Activated T-helper 1 cell treated with anti-CD3 and anti-CD28 coated beads, Interleukin-2, amount 50 U/mL, for 16 hours (primary cell): ENCODE measurements around the gene C1orf105.
"Not testable (repeated sequence)": the region's sequence is repeated elsewhere in the genome, so short reads cannot be mapped to it uniquely, and the experiment has no call there.

Experiments used
- DNase-seq, 2 donors: peaks; one replicate each; pipeline ENCODE4 v3.0.0-alpha.2; 2020; ENCODE audit warnings: low read depth in 1 of 2, low spot score in 1 of 2

C1orf105 gene

DNA sequence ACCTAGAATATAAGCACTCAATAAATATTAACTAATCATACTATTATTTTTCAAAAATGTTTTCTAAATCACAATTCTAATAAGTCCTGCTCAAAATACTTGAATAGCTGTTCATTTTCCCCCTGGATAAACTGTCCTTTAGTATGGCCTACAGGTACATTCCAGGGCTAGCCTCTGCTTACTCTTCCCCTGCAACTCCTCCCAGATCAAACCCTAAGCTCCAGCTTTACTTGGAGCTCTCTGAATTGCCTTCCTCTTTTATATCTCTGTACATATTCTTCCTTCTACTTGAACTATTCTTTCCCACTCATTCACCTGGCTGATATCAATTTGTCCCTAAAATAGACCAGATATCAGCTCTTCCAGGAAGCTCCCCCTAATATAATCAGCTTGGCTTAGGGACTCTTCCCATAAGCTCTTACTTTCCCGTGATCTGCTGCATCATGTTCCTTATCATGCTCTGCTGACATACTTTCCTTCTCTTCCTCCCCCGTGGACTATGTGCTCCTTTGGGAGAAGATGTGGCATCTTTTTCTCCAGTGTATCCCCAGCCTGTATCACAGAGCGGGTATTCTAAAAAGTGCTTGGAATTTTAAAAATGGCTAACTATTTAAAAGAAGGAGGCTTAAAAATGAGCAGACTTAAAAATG, 66.4 kb downstream of the C1orf105 start:
- DNase-seq = no peak

- DNase-seq = no peak
Measured at GRCh38 chr1:172487550-172487949, 67.1 kb downstream of the C1orf105 start.

DNA sequence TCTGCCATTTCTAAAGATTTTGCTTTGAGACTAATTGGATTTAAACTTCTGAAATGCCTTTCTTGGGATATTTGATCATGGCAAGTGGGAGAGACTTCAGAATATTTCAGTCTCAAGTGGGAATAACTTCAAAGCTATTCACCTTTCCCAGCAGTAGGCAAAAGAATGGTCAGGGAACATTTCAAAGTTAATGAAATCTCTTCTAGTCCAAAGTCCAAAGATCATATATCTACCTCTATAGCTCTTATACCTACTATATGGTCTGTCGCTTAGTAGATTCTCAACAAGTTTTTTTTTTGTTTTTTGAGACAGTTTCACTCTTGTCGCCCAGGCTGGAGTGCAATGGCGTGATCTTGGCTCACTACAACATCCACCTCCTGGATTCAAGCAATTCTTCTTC, 67.9 kb downstream of the C1orf105 start:
- no peak for DNase-seq

- DNase-seq = no peak
Measured at GRCh38 chr1:172489847-172490246, 69.4 kb downstream of the C1orf105 start.

- DNase-seq = no peak
Measured at GRCh38 chr1:172492421-172492820, 71.9 kb downstream of the C1orf105 start.

- no peak for DNase-seq
Measured at GRCh38 chr1:172494166-172494565, 73.7 kb downstream of the C1orf105 start.

GRCh38 chr1:172496127-172496526, 75.6 kb downstream of the C1orf105 start:
- DNase-seq = not testable (repeated sequence)

DNA sequence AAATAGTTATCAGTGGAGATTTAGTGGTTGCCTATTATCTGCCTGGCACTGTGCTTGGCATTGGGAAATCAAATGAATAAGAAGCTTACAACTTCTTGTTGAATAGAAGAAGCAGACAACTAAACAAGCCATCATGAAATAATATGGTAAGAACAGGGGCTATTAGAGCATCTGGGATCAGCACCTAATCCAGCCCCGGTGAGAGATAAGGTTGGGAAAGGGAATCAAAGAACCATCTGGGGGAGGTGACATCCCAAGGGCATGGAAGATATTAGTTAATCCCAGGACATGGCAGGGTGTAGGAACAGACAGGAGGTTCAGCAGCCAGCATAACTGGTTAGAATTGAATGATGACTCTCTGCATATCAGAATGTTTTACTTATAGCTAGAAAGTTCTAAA, 76.2 kb downstream of the C1orf105 start:
- DNase-seq = no peak

DNA sequence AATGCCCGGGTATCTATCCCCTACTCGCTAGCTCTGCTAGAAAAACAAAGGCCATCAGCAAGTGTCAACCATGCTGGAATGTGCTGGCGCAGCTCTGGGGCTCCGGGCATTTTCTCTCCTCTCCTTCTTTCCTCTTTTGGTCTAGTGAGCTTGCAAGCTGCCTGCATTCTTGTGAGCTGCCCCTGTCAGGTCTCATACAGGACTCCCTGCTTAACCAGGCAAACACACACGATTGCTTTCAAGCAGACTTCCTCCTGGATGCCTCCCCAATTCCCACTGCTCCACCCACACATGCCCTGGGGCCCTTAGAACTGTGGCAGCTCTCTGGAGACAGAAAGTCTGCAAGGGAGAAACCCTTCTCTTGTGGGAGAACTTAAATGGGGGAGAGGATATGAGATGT, 76.7 kb downstream of the C1orf105 start:
- DNase-seq = no peak

GRCh38 chr1:172498857-172499256, 78.4 kb downstream of the C1orf105 start:
- no peak for DNase-seq

- DNase-seq = no peak
Measured at GRCh38 chr1:172499636-172500141, 79.2 kb downstream of the C1orf105 start.

DNA sequence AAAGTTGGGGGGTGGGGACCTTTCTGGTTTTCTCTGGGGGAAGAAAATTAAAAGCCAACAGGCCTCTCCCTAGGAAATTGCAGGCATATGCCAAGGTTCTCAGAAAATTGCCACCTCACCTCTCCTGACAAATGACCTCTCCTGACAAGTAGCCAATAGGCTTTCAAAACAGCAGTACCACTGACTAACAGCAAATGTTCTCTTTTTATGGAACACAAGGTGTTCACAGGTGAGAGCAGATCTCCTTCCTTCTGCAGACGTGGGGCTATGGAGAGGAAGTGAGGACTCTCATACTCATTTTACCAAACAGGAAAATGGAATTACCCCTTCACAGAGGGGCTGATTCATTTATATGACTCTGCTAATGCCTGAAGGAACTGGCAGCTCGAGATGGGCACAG, 79.7 kb downstream of the C1orf105 start:
- no peak for DNase-seq

- DNase-seq = no peak
Measured at GRCh38 chr1:172507741-172508140, 87.3 kb downstream of the C1orf105 start.

DNA sequence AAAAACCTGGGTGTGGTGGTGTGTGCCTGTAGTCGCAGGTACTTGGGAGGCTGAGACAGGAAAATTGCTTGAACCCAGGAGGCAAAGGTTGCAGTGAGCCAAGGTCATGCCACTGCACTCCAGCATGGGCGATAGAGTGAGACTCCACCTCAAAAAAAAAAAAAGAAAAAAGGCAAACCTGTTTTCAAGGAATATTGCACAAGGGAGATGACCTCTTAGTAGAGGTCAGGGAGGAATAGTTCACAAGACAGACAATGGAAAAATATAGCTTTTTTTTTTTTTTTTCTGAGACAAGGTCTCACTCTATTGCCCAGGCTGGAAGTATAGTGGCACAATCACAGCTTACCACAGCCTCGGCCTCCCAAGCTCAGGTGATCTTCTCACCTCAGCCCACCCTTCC, 90.0 kb downstream of the C1orf105 start:
- DNase-seq = no peak

- no peak for DNase-seq
Measured at GRCh38 chr1:172512591-172512990, 92.1 kb downstream of the C1orf105 start.

DNA sequence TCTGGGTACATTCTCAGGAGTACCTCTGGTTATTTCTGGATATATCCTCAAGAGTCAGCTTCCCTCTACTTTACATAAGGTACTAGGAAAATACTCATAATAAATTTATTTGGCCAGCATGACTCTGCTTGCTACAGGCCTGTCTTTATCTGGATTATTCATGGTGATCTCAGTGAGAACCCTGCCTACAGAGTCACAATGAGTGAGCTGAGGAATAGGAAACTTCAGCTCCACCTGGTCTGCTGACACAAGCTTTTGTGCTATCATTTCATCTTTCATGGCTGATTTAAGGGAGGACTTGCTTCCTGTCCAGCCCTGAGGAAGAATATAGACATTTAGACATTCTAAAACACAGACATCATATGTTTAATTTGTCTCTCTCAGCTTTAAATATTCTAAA, 93.0 kb downstream of the C1orf105 start:
- no peak for DNase-seq

DNA sequence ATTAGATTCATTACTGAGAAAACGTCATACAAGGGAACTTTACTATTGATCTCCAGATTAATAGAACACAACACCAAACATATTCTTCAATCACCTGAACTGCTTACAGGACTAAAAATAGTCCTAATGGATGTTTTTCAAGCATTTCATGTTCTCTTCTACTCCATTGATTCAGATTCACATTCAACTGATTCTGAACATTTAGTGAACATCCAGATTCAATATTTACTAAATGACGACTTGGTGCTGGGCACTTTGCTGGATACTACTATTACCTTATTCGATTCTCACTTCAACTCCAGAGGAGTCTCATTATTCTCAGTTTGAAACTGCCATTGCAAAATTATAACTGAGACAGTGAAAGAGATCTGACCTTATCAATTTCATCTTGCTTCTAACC, 93.6 kb downstream of the C1orf105 start:
- DNase-seq = no peak

- DNase-seq = no peak
Measured at GRCh38 chr1:172515436-172515835, 95.0 kb downstream of the C1orf105 start.

- no peak for DNase-seq
Measured at GRCh38 chr1:172515927-172516326, 95.4 kb downstream of the C1orf105 start.

- DNase-seq = no peak
Measured at GRCh38 chr1:172517081-172517480, 96.6 kb downstream of the C1orf105 start.

DNA sequence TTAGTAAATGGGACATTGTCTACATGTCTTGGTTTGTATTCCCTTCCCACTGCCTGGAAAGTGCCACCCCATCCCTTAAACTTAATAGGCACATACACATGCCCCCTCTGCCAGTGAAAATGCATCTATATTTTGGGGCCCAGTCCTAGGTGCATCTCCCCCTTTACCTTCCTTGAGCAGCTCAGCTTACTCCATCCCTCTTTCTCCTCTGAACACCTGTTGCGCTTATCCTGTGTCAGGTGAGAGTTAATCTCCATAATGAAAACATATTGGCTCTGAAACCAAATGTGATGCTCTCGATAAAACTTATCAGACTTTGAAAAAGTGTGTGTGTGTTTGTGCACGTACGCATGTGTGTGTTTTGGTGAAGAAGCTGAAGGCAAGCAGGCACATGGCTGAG, 97.1 kb downstream of the C1orf105 start:
- DNase-seq = no peak
